GM21786 (cell line): ENCODE results near the gene ANO1.

Experiments
- ATAC-seq: cut with Tn5 transposase; IDR thresholded peaks from one replicate; pipeline ENCODE4 v1.9.1; 2021; ENCODE audit not compliant: unreplicated experiment

ANO1 gene

GRCh38 chr11:70133771-70134335, 55.7 kb downstream of the ANO1 start:
- ATAC-seq = no peak

- no peak for ATAC-seq
Observed at GRCh38 chr11:70134490-70134889, 56.4 kb downstream of the ANO1 start.

GRCh38 chr11:70135142-70135541, 57.0 kb downstream of the ANO1 start:
- no peak for ATAC-seq

GRCh38 chr11:70135625-70136059, 57.5 kb downstream of the ANO1 start:
- ATAC-seq = no peak

GRCh38 chr11:70137383-70137782, 59.3 kb downstream of the ANO1 start:
- ATAC-seq = no peak

- ATAC-seq = no peak
Observed at GRCh38 chr11:70138403-70138802, 60.3 kb downstream of the ANO1 start.

GRCh38 chr11:70139785-70140410, 61.8 kb downstream of the ANO1 start:
- no peak for ATAC-seq

- no peak for ATAC-seq
Observed at GRCh38 chr11:70140711-70141485, 62.8 kb downstream of the ANO1 start.

- no peak for ATAC-seq
Observed at GRCh38 chr11:70141486-70142220, 63.5 kb downstream of the ANO1 start.

- ATAC-seq = no peak
Observed at GRCh38 chr11:70142221-70142875, 64.2 kb downstream of the ANO1 start.

GRCh38 chr11:70144262-70144661, 66.1 kb downstream of the ANO1 start:
- no peak for ATAC-seq

GRCh38 chr11:70145071-70145470, 67.0 kb downstream of the ANO1 start:
- ATAC-seq = no peak

GRCh38 chr11:70145841-70146240, 67.7 kb downstream of the ANO1 start:
- ATAC-seq = no peak

GRCh38 chr11:70146299-70146698, 68.2 kb downstream of the ANO1 start:
- ATAC-seq = no peak

GRCh38 chr11:70146895-70147520, 68.9 kb downstream of the ANO1 start:
- no peak for ATAC-seq

- no peak for ATAC-seq
Observed at GRCh38 chr11:70147668-70148067, 69.6 kb downstream of the ANO1 start.

GRCh38 chr11:70151671-70152070, 73.6 kb downstream of the ANO1 start:
- ATAC-seq = no peak

- no peak for ATAC-seq
Observed at GRCh38 chr11:70153133-70153727, 75.1 kb downstream of the ANO1 start.

- no peak for ATAC-seq
Observed at GRCh38 chr11:70155386-70155785, 77.3 kb downstream of the ANO1 start.
